Stomach (tissue), 4 donors: Measurements from ENCODE around the gene SLC8A2.

Experiments used
- POLR2A ChIP-seq, 4 donors: fragments of 450-650 bp; IDR thresholded peaks; one replicate each; pipeline ENCODE4 v1.6.1; 2016; ENCODE audit warnings: antibody characterized with exemption in 4 of 4, control low read depth in 2 of 4, mild to moderate bottlenecking in 1 of 4, moderate library complexity in 1 of 4
- POLR2AphosphoS5 ChIP-seq, 3 donors: sonication (generic); formaldehyde crosslinking; IDR thresholded peaks; one replicate each; pipeline ENCODE4 v1.6.1; 2016; ENCODE audit warnings: antibody characterized with exemption in 3 of 3
- TF ChIP-seq, protein P1 (sequence below), 7 experiments: fragments of 450-650 bp in 4 of 7; fragments of 200-600 bp in 3 of 7; sonication (generic) in 3 of 7; IDR thresholded peaks; one replicate each; pipeline ENCODE4 v1.5.1; 2016 to 2019; ENCODE audit warnings: antibody characterized with exemption in 7 of 7, control low read depth in 2 of 7, mild to moderate bottlenecking in 1 of 7

DNA sequence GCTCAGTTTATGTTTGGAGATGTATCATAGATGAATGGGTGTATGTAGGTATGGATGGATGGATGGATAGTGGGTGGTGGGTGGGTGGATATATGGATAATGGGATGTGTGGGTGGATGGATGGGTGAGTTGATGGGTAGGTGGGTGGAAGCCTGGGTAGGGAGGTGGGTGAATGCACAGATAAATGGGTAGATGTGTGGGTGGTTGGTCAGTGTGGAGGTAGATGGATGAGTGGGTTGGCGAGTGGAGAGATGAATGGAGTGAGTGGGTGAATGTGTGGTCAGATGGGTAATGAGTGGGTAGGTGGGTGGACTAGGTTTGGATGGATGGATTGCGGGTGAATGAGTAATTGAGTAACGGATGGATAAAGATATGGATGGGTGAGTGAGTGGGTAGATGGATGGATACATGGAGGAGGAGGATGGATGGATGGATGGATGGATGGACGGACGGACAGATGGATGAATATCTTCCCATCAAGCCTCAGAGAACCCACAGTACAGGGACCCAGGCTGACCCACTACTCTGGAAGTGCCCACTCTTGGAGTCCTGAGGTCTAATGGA is 65.8 kb downstream of the SLC8A2 start:
- TF ChIP-seq, protein P1, sequence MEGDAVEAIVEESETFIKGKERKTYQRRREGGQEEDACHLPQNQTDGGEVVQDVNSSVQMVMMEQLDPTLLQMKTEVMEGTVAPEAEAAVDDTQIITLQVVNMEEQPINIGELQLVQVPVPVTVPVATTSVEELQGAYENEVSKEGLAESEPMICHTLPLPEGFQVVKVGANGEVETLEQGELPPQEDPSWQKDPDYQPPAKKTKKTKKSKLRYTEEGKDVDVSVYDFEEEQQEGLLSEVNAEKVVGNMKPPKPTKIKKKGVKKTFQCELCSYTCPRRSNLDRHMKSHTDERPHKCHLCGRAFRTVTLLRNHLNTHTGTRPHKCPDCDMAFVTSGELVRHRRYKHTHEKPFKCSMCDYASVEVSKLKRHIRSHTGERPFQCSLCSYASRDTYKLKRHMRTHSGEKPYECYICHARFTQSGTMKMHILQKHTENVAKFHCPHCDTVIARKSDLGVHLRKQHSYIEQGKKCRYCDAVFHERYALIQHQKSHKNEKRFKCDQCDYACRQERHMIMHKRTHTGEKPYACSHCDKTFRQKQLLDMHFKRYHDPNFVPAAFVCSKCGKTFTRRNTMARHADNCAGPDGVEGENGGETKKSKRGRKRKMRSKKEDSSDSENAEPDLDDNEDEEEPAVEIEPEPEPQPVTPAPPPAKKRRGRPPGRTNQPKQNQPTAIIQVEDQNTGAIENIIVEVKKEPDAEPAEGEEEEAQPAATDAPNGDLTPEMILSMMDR (IDR thresholded peaks at IDR 0.05), result no peak
- TF ChIP-seq POLR2AphosphoS5 (IDR thresholded peaks at IDR 0.05) (no peak), POLR2A (IDR thresholded peaks at IDR 0.05) (no peak)
